Neuron (in vitro differentiated cells): ENCODE data around the gene SAMSN1.

Experiments used
- H2AFZ ChIP-seq: one replicate; pipeline ENCODE4 v1.6.1; 2013; ENCODE audit warnings: low read depth, mild to moderate bottlenecking, inconsistent platforms, low read length, moderate library complexity
- H3K27me3 ChIP-seq: one replicate; pipeline ENCODE4 v1.6.1; 2013; ENCODE audit warnings: low read length; ENCODE audit not compliant: insufficient read depth
- H3K36me3 ChIP-seq: one replicate; pipeline ENCODE4 v1.6.1; 2013; ENCODE audit warnings: low read length; ENCODE audit not compliant: insufficient read depth
- H3K4me1 ChIP-seq: one replicate; pipeline ENCODE4 v1.6.1; 2013; ENCODE audit warnings: low read length; ENCODE audit not compliant: insufficient read depth
- H3K4me3 ChIP-seq: 2 replicates; pipeline ENCODE4 v1.5.1; 2013; ENCODE audit warnings: mild to moderate bottlenecking, low read length, moderate library complexity
- H3K9me3 ChIP-seq: one replicate; pipeline ENCODE4 v1.6.1; 2013; ENCODE audit warnings: low read length

The SAMSN1 gene

GRCh38 chr21:14582934-14583628 is 37.0 kb upstream of the SAMSN1 start:
- Histone ChIP-seq H3K4me3 (no peak overlapping the region), H3K9me3 (no peaks in the 10 kb centered on the region), H3K27me3 (no peaks in the 10 kb centered on the region), H3K36me3 (no peaks in the 10 kb centered on the region), H3K4me1 (no peaks in the 10 kb centered on the region), H2AFZ (no peak overlapping the region)

- Histone ChIP-seq H2AFZ (no peak overlapping the region), H3K27me3 (no peaks in the 10 kb centered on the region), H3K4me1 (no peaks in the 10 kb centered on the region), H3K9me3 (no peaks in the 10 kb centered on the region), H3K36me3 (no peaks in the 10 kb centered on the region), H3K4me3 (no peak overlapping the region)
Measured at GRCh38 chr21:14581902-14582457, 35.9 kb upstream of the SAMSN1 start.

GRCh38 chr21:14573244-14573643 is 27.1 kb upstream of the SAMSN1 start:
- Histone ChIP-seq H3K9me3 (no peaks in the 10 kb centered on the region), H2AFZ (no peak overlapping the region), H3K27me3 (no peaks in the 10 kb centered on the region), H3K36me3 (no peaks in the 10 kb centered on the region), H3K4me1 (no peaks in the 10 kb centered on the region), H3K4me3 (no peak overlapping the region)

GRCh38 chr21:14572204-14572780 is 26.2 kb upstream of the SAMSN1 start:
- Histone ChIP-seq H3K4me3 (no peak overlapping the region), H3K27me3 (no peaks in the 10 kb centered on the region), H3K36me3 (no peaks in the 10 kb centered on the region), H3K9me3 (no peaks in the 10 kb centered on the region), H3K4me1 (no peaks in the 10 kb centered on the region), H2AFZ (no peak overlapping the region)

DNA sequence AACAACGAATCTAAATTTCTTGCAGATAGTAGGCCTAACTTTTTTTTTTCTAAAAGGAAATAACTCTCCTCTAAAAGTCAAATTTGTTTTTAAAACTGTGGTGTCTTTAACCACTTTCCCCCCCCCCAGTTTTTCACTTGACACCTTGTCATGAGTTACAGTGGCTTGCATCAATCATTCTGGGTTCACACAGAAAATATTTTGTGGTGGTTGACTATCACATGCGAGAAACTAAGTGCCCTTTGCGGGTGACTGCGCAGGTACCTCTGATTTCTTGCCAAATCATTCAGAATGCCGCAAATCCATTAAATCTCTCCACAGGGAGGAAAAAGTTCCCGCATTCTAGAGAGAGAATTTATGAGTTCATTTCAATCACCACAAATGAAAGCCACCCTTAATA is 23.8 kb upstream of the SAMSN1 start:
- H3K4me1 ChIP-seq: no peaks in the 10 kb centered on the region
- no peaks in the 10 kb centered on the region for H3K9me3 ChIP-seq
- H3K36me3 ChIP-seq: no peaks in the 10 kb centered on the region
- no peaks in the 10 kb centered on the region for H3K27me3 ChIP-seq
- H2AFZ ChIP-seq: no peak overlapping the region
- no peak overlapping the region for H3K4me3 ChIP-seq

DNA sequence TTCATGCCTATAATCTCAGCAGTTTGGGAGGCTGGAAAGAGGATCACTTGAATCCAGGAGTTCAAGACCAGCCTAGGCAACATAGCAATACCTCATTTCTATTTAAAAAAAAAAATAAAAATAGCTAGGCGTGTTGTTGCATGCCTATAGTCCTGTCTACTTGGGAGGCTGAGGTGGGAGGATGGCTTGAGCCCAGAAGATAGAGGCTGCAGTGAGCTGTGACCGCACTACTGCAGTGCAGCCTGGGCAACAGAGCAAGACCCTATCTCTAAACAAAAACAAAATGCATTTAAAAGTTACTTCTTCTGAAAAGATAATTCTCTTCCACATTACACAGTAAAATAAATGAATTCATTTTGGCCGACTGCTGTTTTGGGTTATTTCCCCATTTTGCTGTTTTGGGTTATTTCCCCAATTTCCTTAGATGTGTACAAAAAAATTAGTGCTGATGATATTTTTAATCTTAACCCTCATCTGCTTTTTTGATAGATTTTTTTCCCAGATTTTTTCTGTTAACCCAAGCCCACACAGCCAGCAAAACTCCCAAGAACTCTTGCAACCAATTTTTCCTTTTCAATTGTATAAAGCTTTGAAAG is 23.0 kb upstream of the SAMSN1 start:
- Histone ChIP-seq H2AFZ (no peak overlapping the region), H3K9me3 (no peaks in the 10 kb centered on the region), H3K4me1 (no peaks in the 10 kb centered on the region), H3K36me3 (no peaks in the 10 kb centered on the region), H3K27me3 (no peaks in the 10 kb centered on the region), H3K4me3 (no peak overlapping the region)

DNA sequence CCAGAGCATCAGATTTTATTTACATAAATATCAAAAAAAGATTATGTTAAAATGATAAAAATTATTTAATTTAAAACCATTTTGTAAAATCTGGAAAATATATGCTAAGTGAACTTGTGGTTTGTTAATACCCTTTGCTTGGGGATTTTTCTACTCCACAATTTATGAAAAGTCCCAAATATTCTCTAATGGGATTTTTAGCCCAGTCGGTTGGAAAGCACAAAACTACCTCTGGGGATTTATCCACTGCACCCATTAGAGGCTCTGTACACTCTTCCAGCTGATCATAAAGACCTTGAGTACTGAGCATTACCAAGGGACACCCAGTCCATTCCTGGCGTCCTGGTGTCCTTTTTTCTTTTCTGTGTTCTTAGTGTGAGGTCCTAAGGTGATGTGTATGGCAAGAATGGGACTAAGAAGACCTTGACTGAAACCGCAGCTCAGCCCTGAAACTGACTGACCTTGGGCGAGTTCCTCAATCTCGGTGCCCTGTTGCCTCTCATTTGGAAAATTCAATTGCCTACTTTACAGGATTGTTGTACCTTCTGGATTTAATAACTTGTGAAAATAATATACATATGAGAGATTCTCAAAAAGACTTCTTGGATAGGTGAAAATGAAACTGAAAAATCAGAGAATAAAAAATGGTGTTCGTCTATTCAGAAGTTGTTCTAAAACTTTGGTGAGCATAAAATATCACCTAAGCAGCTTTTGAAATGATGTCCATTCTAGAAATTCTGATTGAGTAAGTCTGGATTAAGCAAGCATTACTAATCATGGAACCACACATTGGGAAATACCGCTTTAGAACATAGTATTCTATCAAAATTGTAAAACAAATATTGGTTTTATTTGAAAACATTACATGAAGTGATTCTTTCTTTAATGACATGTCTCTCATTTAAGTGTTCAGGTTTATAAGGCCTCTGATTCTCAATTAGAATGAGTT is 21.5 kb upstream of the SAMSN1 start:
- H3K27me3 ChIP-seq: no peaks in the 10 kb centered on the region
- H3K4me1 ChIP-seq: no peaks in the 10 kb centered on the region
- no peak overlapping the region for H3K4me3 ChIP-seq
- H3K36me3 ChIP-seq: no peaks in the 10 kb centered on the region
- no peaks in the 10 kb centered on the region for H3K9me3 ChIP-seq
- no peak overlapping the region for H2AFZ ChIP-seq

DNA sequence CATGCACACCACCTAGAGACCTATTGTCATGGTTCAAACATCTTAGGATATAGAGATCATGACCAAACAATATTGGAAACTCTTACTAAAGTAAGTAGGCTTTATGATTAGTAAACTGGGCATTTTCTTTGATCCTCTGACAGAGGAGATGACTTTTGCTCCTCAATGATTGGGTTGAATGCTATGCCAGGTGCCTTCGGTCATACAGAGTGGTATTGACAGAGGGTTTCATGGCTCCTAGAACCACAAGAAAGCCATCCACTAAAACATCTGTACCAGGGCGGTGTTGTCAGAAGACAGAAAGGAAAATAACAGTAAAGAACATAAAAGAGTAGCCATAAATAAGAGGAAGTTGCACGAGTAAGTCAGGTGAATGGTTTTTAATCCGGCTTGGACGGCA is 20.8 kb upstream of the SAMSN1 start:
- no peak overlapping the region for H2AFZ ChIP-seq
- no peak overlapping the region for H3K4me3 ChIP-seq
- H3K36me3 ChIP-seq: no peaks in the 10 kb centered on the region
- no peaks in the 10 kb centered on the region for H3K4me1 ChIP-seq
- H3K27me3 ChIP-seq: no peaks in the 10 kb centered on the region
- no peaks in the 10 kb centered on the region for H3K9me3 ChIP-seq

- no peaks in the 10 kb centered on the region for H3K4me1 ChIP-seq
- no peaks in the 10 kb centered on the region for H3K27me3 ChIP-seq
- H3K9me3 ChIP-seq: no peaks in the 10 kb centered on the region
- no peaks in the 10 kb centered on the region for H3K36me3 ChIP-seq
- H3K4me3 ChIP-seq: no peak overlapping the region
- no peak overlapping the region for H2AFZ ChIP-seq
Measured at GRCh38 chr21:14562959-14563358, 16.8 kb upstream of the SAMSN1 start.

- Histone ChIP-seq H3K27me3 (no peaks in the 10 kb centered on the region), H3K4me1 (no peaks in the 10 kb centered on the region), H3K9me3 (no peaks in the 10 kb centered on the region), H3K4me3 (no peak overlapping the region), H3K36me3 (no peaks in the 10 kb centered on the region), H2AFZ (no peak overlapping the region)
Measured at GRCh38 chr21:14560555-14560954, 14.4 kb upstream of the SAMSN1 start.

- Histone ChIP-seq H2AFZ (no peak overlapping the region), H3K36me3 (no peaks in the 10 kb centered on the region), H3K4me3 (no peak overlapping the region), H3K4me1 (no peaks in the 10 kb centered on the region), H3K9me3 (no peaks in the 10 kb centered on the region), H3K27me3 (no peaks in the 10 kb centered on the region)
Measured at GRCh38 chr21:14560139-14560538, 14.0 kb upstream of the SAMSN1 start.

DNA sequence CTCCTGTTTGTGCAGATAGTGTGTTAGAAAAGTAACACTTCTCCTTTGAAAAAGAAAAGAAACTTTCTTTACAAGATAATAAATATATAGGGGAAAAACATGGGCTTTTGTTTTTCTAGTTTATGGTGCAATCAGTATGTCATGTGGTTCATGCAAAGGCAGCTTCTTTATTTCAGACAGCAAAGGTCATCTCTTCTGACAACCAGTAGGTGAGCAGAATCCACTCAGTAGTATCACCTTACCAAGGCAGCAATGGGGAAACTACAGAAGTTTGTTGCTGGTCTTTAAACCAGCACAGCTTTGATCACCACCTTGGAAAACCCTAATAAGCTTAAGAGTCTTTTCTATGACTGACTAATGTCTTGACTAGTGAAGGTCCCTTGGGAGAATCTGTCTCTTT is 13.0 kb upstream of the SAMSN1 start:
- H3K9me3 ChIP-seq: no peaks in the 10 kb centered on the region
- no peak overlapping the region for H3K4me3 ChIP-seq
- no peaks in the 10 kb centered on the region for H3K27me3 ChIP-seq
- H3K36me3 ChIP-seq: no peaks in the 10 kb centered on the region
- H2AFZ ChIP-seq: no peak overlapping the region
- H3K4me1 ChIP-seq: no peaks in the 10 kb centered on the region

- no peaks in the 10 kb centered on the region for H3K9me3 ChIP-seq
- no peaks in the 10 kb centered on the region for H3K4me1 ChIP-seq
- no peaks in the 10 kb centered on the region for H3K36me3 ChIP-seq
- H3K27me3 ChIP-seq: no peaks in the 10 kb centered on the region
- no peak overlapping the region for H2AFZ ChIP-seq
- H3K4me3 ChIP-seq: no peak overlapping the region
Measured at GRCh38 chr21:14557413-14557812, 11.3 kb upstream of the SAMSN1 start.
